IMR-90 (cell line): Measurements from ENCODE around the gene COL5A1. TPM values are rescaled to one million over a fixed set of nuclear protein-coding genes. Genes with fewer than 3 reads are reported as not detected.

Source experiments
- ATAC-seq: fragments of 200-7000 bp; cut with Tn5 transposase; 2 replicates; pipeline ENCODE4 v1.9.1; 2020; ENCODE audit warnings: low read depth, mild to moderate bottlenecking, moderate library complexity
- BruUV-seq: library from RNA; stranded (reverse); fragments of 400-500 nt; replicated peaks from 2 replicates; lab custom pipeline; 2021; lab: Mats Ljungman, UMichigan
- CTCF ChIA-PET: fragments of 300-600 bp; formaldehyde crosslinking; extraction: SDS; loops from one replicate; lab custom pipeline; 2021; ENCODE audit warnings: antibody characterized with exemption; lab: Yijun Ruan, JAX
- POLR2A ChIA-PET: fragments of 300-600 bp; sonication (Branson Sonifier 250); formaldehyde crosslinking; loops from one replicate; lab custom pipeline; 2022; ENCODE audit warnings: antibody characterized with exemption; ENCODE audit not compliant: unreplicated experiment; lab: Charles Lee
- DNase-seq: peaks from one replicate; pipeline ENCODE4 v3.0.0; 2013
- H2AFZ ChIP-seq: replicated peaks from 2 replicates; pipeline ENCODE3; 2013; ENCODE audit warnings: low read length, mild to moderate bottlenecking; ENCODE audit not compliant: poor library complexity
- H2AK5ac ChIP-seq: 2 replicates; pipeline ENCODE4 v1.6.1; 2013; ENCODE audit warnings: low read depth, low read length, inconsistent platforms
- H2AK9ac ChIP-seq: replicated peaks from 2 replicates; pipeline ENCODE3; 2013; ENCODE audit warnings: mild to moderate bottlenecking, low read depth, low read length, moderate library complexity; ENCODE audit not compliant: poor library complexity
- H2BK120ac ChIP-seq: 2 replicates; pipeline ENCODE4 v1.6.1; 2013; ENCODE audit warnings: low read depth, low read length, inconsistent platforms
- H2BK15ac ChIP-seq: 3 replicates; pipeline ENCODE4 v1.6.1; 2013; ENCODE audit warnings: low read depth, low read length, inconsistent platforms
- H2BK20ac ChIP-seq: 2 replicates; pipeline ENCODE4 v1.6.1; 2013; ENCODE audit warnings: low read depth, mild to moderate bottlenecking, inconsistent platforms, low read length, moderate library complexity
- H2BK5ac ChIP-seq: 2 replicates; pipeline ENCODE4 v1.6.1; 2013; ENCODE audit warnings: mild to moderate bottlenecking, low read depth, low read length, inconsistent platforms; ENCODE audit not compliant: poor library complexity, severe bottlenecking
- H3K14ac ChIP-seq: replicated peaks from 2 replicates; pipeline ENCODE4 v1.6.1; 2013; ENCODE audit warnings: low read depth, low read length, inconsistent platforms
- H3K18ac ChIP-seq: 2 replicates; pipeline ENCODE4 v1.6.1; 2013; ENCODE audit warnings: low read depth, low read length, control low read depth
- H3K23ac ChIP-seq: 2 replicates; pipeline ENCODE4 v1.6.1; 2013; ENCODE audit warnings: low read depth, low read length, inconsistent platforms
- H3K27ac ChIP-seq: 2 replicates; pipeline ENCODE4 v1.5.1; 2013; ENCODE audit warnings: mild to moderate bottlenecking, control low read depth, low read length; ENCODE audit not compliant: insufficient read depth
- H3K27me3 ChIP-seq: 2 replicates; pipeline ENCODE4 v1.6.1; 2013; ENCODE audit warnings: low read length; ENCODE audit not compliant: control insufficient read depth, insufficient read depth
- H3K36me3 ChIP-seq: 2 replicates; pipeline ENCODE4 v1.6.1; 2013; ENCODE audit warnings: low read length, mixed read lengths; ENCODE audit not compliant: control insufficient read depth, insufficient read depth
- H3K4ac ChIP-seq: 2 replicates; pipeline ENCODE4 v1.6.1; 2013; ENCODE audit warnings: low read depth, low read length, inconsistent platforms
- H3K4me1 ChIP-seq: 2 replicates; pipeline ENCODE4 v1.6.1; 2013; ENCODE audit warnings: low read length, mixed read lengths; ENCODE audit not compliant: control insufficient read depth, insufficient read depth
- H3K4me2 ChIP-seq: 2 replicates; pipeline ENCODE4 v1.6.1; 2013; ENCODE audit warnings: low read depth, mild to moderate bottlenecking, control low read depth, low read length, moderate library complexity
- H3K4me3 ChIP-seq: 2 replicates; pipeline ENCODE4 v1.5.1; 2013; ENCODE audit warnings: low read depth, mild to moderate bottlenecking, control low read depth, low read length, moderate library complexity; ENCODE audit not compliant: insufficient read depth
- H3K56ac ChIP-seq: 2 replicates; pipeline ENCODE4 v1.6.1; 2013; ENCODE audit warnings: low read length, inconsistent platforms; ENCODE audit not compliant: insufficient read depth; ENCODE audit errors: extremely low read depth
- H3K79me1 ChIP-seq, 2 experiments: 2 replicates each; pipeline ENCODE4 v1.6.1; 2013; ENCODE audit warnings: low read length in 2 of 2, inconsistent platforms in 1 of 2, low read depth in 1 of 2
- H3K9ac ChIP-seq: 2 replicates; pipeline ENCODE4 v1.6.1; 2013; ENCODE audit warnings: low read depth, low read length, control low read depth
- H3K9me1 ChIP-seq: 2 replicates; pipeline ENCODE4 v1.6.1; 2013; ENCODE audit warnings: low read length, inconsistent platforms; ENCODE audit not compliant: insufficient read depth
- H3K9me3 ChIP-seq: 2 replicates; pipeline ENCODE4 v1.6.1; 2013; ENCODE audit warnings: low read length; ENCODE audit not compliant: control insufficient read depth, insufficient read depth
- H4K20me1 ChIP-seq: 2 replicates; pipeline ENCODE4 v1.6.1; 2013; ENCODE audit warnings: low read length, inconsistent platforms; ENCODE audit not compliant: insufficient read depth
- H4K5ac ChIP-seq: 2 replicates; pipeline ENCODE4 v1.6.1; 2013; ENCODE audit warnings: mild to moderate bottlenecking, low read depth, low read length, control low read depth
- H4K8ac ChIP-seq, 2 experiments: 2 replicates each; pipeline ENCODE4 v1.6.1; 2013; ENCODE audit warnings: low read depth in 2 of 2, low read length in 2 of 2, control low read depth in 1 of 2, inconsistent platforms in 1 of 2
- H4K91ac ChIP-seq: 2 replicates; pipeline ENCODE4 v1.6.1; 2013; ENCODE audit warnings: low read depth, low read length, inconsistent platforms; ENCODE audit not compliant: insufficient read depth
- BHLHE40 ChIP-seq: fragments of 150-350 bp; IDR thresholded peaks from 2 replicates; pipeline ENCODE4 v1.6.1; 2016; ENCODE audit warnings: mild to moderate bottlenecking, low read depth, low read length
- CEBPB ChIP-seq: IDR thresholded peaks from 2 replicates; pipeline ENCODE4 v1.6.1; 2012; ENCODE audit warnings: low read depth, low read length, improper control_type of control experiment
- CHD1 ChIP-seq: IDR thresholded peaks from 2 replicates; pipeline ENCODE4 v1.6.1; 2012; ENCODE audit warnings: low read depth, low read length, improper control_type of control experiment
- CTCF ChIP-seq: conservative IDR thresholded peaks from 2 replicates; pipeline ENCODE4 v1.5.1; 2012; ENCODE audit warnings: mild to moderate bottlenecking, low read depth, low read length, improper control_type of control experiment
- ELK1 ChIP-seq: fragments of 150-350 bp; IDR thresholded peaks from 2 replicates; pipeline ENCODE4 v1.6.1; 2016; ENCODE audit warnings: low read depth, mild to moderate bottlenecking, low read length, moderate library complexity, borderline replicate concordance
- FOS ChIP-seq: fragments of 150-350 bp; IDR thresholded peaks from 2 replicates; pipeline ENCODE4 v1.6.1; 2016; ENCODE audit warnings: low read depth, low read length
- MAFK ChIP-seq: IDR thresholded peaks from 2 replicates; pipeline ENCODE4 v1.6.1; 2012; ENCODE audit warnings: low read depth, low read length, improper control_type of control experiment
- MAZ ChIP-seq: IDR thresholded peaks from 2 replicates; pipeline ENCODE4 v1.6.1; 2012; ENCODE audit warnings: low read depth, mild to moderate bottlenecking, low read length, improper control_type of control experiment, moderate library complexity, borderline replicate concordance
- MXI1 ChIP-seq: IDR thresholded peaks from 2 replicates; pipeline ENCODE4 v1.6.1; 2012; ENCODE audit warnings: low read depth, mild to moderate bottlenecking, low read length, moderate library complexity, borderline replicate concordance
- NFE2L2 ChIP-seq: fragments of 150-350 bp; IDR thresholded peaks from 2 replicates; pipeline ENCODE4 v1.6.1; 2016; ENCODE audit warnings: low read depth, mild to moderate bottlenecking, low read length
- POLR2A ChIP-seq: IDR thresholded peaks from 2 replicates; pipeline ENCODE4 v1.6.1; 2012; ENCODE audit warnings: mild to moderate bottlenecking, low read depth, low read length
- RAD21 ChIP-seq: IDR thresholded peaks from 2 replicates; pipeline ENCODE4 v1.6.1; 2012; ENCODE audit warnings: low read length, improper control_type of control experiment
- RCOR1 ChIP-seq: IDR thresholded peaks from 2 replicates; pipeline ENCODE4 v1.6.1; 2012; ENCODE audit warnings: mild to moderate bottlenecking, low read length, improper control_type of control experiment; ENCODE audit not compliant: insufficient replicate concordance
- RFX5 ChIP-seq: IDR thresholded peaks from 2 replicates; pipeline ENCODE4 v1.8.0; 2012; ENCODE audit warnings: low read depth, mild to moderate bottlenecking, low read length, moderate library complexity
- SMC3 ChIP-seq: fragments of 150-350 bp; IDR thresholded peaks from 2 replicates; pipeline ENCODE4 v1.6.1; 2016; ENCODE audit warnings: low read depth, mild to moderate bottlenecking, antibody characterized with exemption, low read length, moderate library complexity
- USF2 ChIP-seq: fragments of 150-350 bp; IDR thresholded peaks from 2 replicates; pipeline ENCODE4 v1.6.1; 2017; ENCODE audit warnings: mild to moderate bottlenecking, antibody characterized with exemption, low read length, low read depth
- WGBS, 2 experiments: methylation state at CpG; one replicate each; pipeline versions ENCODE4 v1.1.5 to v1.1.7; 2013; ENCODE audit warnings: missing lambda C conversion rate in 2 of 2; ENCODE audit not compliant: insufficient read length in 1 of 2; ENCODE audit errors: extremely low coverage in 2 of 2; 5-methylcytosine and 5-hydroxymethylcytosine counted together
- dilution Hi-C: fragments of 300-500 bp; cut with HindIII; formaldehyde crosslinking; loops from one replicate; pipeline ENCODE4 v1.14.3; 2018; ENCODE audit warnings: low sequenced_read_pairs; ENCODE audit not compliant: unreplicated experiment
- in situ Hi-C: fragments of 300-500 bp; cut with MboI; formaldehyde crosslinking; loops from 3 replicates; pipeline ENCODE4 v1.14.3; 2019; ENCODE audit warnings: low sequenced_read_pairs, inconsistent platforms, mixed read lengths
- intact Hi-C: fragments of 100-400 bp; cut with micrococcal nuclease; formaldehyde crosslinking; loops from 2 replicates; pipeline ENCODE4 v1.10.0; 2022
- polyA plus RNA-seq, 3 experiments: library from polyadenylated mRNA; depleted of rRNA; stranded (reverse); fragments of >200 nt; gene quantifications; 2 replicates each; pipeline ENCODE4 v1.2.3, GENCODE V29; 2012; ENCODE audit warnings: low replicate concordance in 1 of 3
- total RNA-seq: library from RNA; depleted of rRNA; stranded (reverse); fragments of >200 nt; gene quantifications from 2 replicates; pipeline ENCODE4 v1.2.3, GENCODE V29; 2012

The COL5A1 gene
- total and polyA plus RNA-seq, 2 of the 4 experiments (the other 2 are of a cell fraction): 19.2 to 173 TPM

GRCh38 chr9:134717056-134717455 is 75.5 kb downstream of the COL5A1 start:
- peaks cover 68% of the 10 kb centered on the region for H3K36me3 ChIP-seq
- no peak overlapping the region for H4K8ac ChIP-seq
- no peak overlapping the region for H3K4me2 ChIP-seq
- no peak overlapping the region for H3K14ac ChIP-seq
- no peaks in the 10 kb centered on the region for H3K27me3 ChIP-seq
- H3K4me1 ChIP-seq: peaks cover 2% of the 10 kb centered on the region; the same call in 1 of the 2 replicates
- no peak overlapping the region for H4K91ac ChIP-seq
- no peak overlapping the region for H2AK5ac ChIP-seq
- H2BK120ac ChIP-seq: no peak overlapping the region
- H3K4ac ChIP-seq: no peak overlapping the region
- H2AK9ac ChIP-seq: no peak overlapping the region
- H4K5ac ChIP-seq: no peak overlapping the region
- H2BK15ac ChIP-seq: no peak overlapping the region
- H2BK5ac ChIP-seq: no peak overlapping the region
- H3K23ac ChIP-seq: no peak overlapping the region
- H3K9me3 ChIP-seq: no peaks in the 10 kb centered on the region
- ATAC-seq: no peak
- no peak overlapping the region for H3K4me3 ChIP-seq
- H3K79me1 ChIP-seq: peaks cover 23 to 94% of the 10 kb centered on the region in 2 experiments
- H3K18ac ChIP-seq: no peak overlapping the region
- DNase-seq: no peak
- 89% methylated on average over 9 of the region's 20 CpGs; no CpG with 5 or more reads in 1 of the 2 experiments for WGBS, 2 experiments
- peaks cover 100% of the 10 kb centered on the region for H4K20me1 ChIP-seq
- intact Hi-C loops (no loop called here), in situ Hi-C loops (no loop called here), dilution Hi-C loops (no loop called here)
- no peak overlapping the region for H2AFZ ChIP-seq
- ChIA-PET CTCF (no interaction called here), POLR2A (no interaction called here)
- no peak overlapping the region for H3K27ac ChIP-seq
- no peak overlapping the region for H3K56ac ChIP-seq
- no peak overlapping the region for H2BK20ac ChIP-seq
- H3K9ac ChIP-seq: no peak overlapping the region
- peaks cover 36% of the 10 kb centered on the region for H3K9me1 ChIP-seq
- no TSS peak for BruUV-seq
- TF ChIP-seq USF2 (no peak), SMC3 (no peak), CHD1 (no peak), FOS (no peak), NFE2L2 (no peak), ELK1 (no peak), RFX5 (no peak), CTCF (no peak), MXI1 (no peak), MAFK (no peak), CEBPB (no peak), BHLHE40 (no peak), POLR2A (no peak), MAZ (no peak), RAD21 (no peak), RCOR1 (no peak)
